GM18508 (cell line): ENCODE measurements around the gene CELF2.

Experiments used
- ATAC-seq: cut with Tn5 transposase; IDR thresholded peaks from one replicate; pipeline ENCODE4 v1.9.1; 2021; ENCODE audit warnings: moderate number of reproducible peaks; ENCODE audit not compliant: insufficient read depth, unreplicated experiment

CELF2 gene

DNA sequence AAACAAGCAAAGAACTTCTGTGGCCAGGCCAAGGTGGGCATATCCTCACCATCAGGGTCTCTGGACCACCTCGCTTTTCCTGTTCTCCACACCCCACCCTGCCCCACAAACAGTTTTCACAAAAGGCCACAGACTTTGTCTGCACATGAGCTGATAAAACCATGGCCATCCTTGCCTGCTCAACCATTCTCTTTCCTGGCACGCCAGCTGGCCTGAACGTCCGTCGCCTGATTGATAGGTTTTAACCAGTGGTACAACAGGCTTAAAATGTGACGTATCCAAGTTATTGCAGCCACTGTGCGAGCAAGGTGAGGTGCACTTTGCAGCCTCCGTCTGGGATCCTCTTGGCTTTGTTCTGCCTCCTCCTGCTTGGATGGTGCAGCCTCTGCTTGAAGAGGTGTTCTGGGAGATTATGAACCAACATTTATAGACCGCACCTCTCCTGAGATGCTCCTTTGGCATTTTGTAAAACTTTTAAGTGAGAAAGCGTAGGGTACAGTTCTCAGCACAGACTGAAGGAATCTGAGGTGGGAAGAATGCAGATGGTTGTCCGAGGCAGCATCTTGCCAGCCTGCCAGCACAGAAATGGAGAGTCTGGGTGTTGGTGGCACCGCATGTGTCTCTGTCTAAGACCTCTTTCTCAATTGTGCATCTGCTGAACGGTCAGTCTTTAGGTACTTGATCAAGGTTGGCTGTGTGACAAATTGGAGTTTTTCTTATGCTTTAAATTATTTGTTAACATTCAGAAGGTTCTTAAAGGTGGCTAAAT, 288.3 kb downstream of the CELF2 start:
- no peak for ATAC-seq

DNA sequence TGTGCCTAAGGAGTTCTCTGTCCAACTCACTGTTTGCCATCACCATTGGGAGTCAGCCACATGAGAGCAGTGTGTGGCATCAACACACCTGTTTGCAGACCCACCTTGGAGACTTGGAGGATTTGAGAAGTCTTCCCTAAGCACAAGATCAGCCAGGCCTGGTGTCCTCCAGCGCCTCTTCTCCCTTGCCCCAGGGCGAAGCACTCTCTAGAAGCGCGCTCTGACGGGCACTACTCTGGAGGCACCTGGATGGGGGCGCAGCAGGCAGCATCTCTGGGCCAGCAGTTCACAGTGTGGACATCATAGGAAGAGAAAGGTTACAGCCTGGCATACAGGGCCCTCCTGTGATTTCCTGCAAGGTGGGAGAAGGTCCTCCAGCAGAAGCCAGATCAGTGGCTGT, 289.3 kb downstream of the CELF2 start:
- no peak for ATAC-seq

DNA sequence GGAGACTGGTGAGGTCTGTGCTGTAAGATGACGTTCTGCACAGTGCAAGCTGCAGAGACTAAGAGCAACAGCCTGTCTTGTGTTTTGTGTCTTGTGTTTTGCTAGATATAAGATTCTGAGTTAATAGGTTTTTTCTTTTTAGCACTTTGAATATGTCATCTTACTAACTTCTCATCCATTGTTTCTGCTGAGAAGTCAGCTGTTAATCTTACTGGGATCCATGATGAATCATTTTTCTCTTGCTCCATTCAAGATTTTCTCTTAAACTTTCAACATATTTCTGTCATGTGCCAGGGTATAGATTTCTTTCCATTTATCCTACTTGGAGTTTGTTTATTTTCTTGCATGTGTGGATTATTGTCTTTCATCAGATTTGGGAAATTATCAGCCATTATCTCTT, 290.3 kb downstream of the CELF2 start:
- ATAC-seq = no peak

DNA sequence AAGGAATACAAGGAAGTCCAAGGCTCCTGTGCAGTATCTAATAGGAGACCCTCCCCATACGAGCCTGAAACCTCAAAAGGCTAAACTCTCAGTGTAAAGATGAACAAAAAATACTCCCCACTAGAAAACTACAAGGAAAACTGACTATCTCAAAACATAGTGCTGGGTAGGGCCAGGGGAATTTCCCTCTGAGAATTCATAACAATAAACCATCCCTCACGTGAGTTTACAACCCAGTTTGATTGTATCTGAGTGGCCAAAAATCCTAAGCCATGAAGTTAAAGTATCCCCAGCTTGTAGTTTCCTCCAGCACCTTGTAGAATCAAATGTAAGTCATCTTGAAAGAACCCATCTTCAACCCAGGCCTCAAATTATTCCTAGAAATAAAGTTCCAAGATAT, 293.4 kb downstream of the CELF2 start:
- ATAC-seq = no peak

DNA sequence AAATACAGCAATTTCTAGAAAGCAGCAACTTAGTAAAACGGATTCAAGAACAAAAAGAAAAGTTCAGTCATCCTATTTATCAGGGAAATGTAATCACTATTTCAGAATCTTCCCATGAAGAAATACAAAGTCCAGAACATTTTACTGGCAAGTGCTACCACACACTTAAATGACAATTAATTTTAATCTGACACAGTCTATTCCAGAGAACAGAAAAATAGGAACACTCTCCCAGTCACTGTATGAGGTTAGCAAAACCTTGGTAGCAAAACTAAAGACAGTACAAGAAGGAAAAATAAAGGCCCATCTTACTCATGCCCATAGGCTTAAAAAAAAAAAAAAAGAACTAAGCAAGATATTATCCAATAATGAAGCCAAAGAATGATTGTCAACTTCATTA, 295.8 kb downstream of the CELF2 start:
- no peak for ATAC-seq

DNA sequence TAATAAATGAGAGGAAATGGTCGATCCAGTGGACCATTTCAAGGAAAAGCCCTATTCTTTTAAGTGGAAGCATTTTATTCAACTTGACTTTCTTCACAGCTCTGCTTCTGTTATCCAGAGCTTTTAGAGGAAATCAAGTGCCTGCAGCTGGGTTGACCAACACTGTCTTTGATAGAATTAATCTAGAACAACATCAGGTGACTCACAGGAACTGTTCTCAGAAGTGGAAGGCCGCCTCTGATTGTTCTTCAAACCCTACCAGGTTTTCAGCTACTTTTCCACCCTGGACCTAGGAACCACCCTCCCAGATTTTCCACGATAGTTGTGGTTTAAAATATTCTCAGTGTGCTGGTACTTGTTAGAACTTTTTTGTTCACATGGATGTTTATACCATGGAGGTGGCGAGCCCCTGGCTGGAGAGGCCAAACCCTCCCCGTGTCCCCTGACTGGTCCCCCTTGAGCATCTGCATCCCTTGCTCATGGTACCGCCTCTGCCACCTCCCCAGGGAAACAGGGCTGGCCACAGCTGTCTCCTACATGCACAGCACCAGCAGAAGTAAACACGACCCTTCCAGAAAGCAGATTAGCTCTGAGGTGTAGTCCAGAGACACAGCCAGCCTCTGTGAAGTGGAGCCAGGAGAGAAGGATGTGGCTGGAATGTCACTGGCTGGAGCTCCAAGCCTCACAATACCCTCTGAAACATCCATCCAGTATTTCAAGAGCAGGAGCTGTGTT, 300.4 kb downstream of the CELF2 start:
- no peak for ATAC-seq

DNA sequence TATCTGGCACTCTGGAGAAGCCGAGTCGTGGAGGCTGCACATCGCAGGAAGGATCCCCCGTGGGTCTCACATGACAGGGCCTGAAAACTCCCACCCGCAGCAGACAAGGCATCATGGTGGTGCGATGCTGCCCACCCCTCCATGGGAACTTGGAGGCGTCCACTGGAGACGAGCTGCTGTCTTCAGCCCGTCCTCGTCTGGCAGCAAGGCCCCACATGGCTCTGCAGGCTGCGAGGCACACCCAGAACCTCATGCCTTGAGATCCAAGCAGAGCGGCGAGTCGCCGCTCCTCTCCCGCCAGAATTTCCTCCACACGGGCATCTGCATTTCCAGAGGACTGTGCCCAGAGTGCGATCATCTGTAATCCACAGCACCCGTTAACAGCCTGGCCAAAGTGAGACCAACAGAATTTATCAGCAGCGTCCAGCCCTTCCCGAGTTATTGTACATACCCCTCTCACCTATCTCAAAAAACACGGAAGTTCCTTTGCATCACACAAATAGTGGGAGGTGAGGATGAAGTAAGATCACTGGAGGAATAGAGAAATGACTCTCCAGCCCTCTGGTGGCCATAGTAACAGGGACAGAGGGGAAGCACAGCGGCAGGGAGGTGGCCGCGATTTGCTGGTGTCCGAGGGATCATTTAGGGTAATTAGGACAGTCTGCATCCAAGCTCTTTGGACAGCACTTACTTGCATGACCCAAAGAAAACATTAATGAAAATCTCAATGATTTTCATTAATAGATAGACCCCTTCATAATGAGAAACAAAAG, 301.3 kb downstream of the CELF2 start:
- no peak for ATAC-seq

DNA sequence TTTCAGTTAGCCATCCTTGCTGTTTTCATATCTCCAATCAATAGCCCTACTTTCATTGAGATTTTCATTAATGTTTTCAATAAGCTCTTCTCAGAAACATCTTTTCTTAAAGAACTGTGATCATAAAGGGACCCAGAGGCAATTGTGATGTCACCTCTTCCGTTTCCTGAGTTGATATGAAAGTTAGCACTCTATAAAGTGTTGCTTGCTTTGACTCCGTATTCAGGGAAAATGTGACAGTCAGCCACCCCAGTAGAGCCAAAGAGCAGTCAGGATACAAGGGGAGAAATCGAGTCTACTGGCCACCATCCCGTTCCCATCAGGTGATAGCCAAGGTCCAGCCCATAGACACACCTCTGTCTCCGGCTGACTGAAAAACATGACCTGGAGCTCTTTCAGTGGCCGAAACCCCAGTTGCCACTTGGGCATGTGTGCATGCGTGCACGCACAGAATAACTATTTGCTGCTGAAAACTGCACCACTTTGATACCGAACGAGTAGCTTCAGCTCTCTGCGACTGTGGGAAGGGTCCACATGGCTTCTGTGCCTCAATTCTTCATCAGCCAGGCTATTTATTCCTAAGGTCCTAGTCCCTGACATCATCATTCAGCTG, 302.4 kb downstream of the CELF2 start:
- no peak for ATAC-seq

DNA sequence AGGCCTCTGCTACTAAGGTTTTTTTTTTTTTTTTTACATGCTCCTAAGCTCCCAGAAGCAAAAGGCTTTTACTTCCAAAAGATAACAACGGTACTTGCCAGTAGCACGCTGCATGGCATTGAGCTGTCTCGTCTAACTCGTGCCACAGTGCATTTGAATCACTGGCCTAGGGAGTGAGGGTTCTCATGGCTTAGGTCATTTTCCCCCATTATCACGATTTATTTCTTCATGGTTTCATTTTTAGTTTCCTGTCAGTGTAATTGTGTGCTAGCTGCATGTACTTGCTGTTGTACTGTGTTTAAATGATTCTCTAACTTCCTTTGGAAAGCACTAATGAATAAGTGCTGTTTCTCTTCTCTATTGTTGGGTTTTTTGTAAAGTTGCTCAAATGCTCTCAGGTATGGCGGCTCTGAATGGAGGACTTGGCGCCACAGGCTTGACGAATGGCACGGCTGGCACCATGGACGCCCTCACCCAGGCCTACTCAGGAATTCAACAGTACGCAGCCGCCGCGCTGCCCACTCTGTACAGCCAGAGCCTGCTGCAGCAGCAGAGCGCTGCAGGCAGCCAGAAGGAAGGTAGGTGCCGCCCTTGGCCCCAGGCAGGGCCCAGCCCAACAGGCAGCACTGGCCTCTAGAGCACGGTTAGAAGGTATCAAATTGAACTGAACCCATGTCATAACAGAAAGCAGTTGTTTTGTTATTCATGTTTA, 303.3 kb downstream of the CELF2 start:
- ATAC-seq = no peak

DNA sequence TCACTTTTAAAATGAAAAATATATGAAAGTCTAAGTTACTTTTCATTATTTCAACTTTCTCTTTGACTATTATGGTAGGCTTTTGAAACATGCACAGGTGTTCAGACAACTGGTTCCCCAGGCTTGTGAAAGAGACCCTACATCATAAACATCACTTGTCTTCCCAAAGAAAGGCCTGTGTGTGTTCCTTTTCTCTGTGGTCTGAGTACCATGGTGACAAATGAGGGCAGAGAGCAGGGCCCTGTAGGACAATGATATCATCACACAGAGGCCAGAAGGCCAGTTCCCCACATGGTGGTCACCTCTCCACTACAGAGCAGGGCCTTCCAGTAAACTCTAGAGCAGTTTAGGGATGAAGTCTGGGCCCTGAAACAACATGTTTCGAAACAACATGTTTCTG, 305.0 kb downstream of the CELF2 start:
- no peak for ATAC-seq

DNA sequence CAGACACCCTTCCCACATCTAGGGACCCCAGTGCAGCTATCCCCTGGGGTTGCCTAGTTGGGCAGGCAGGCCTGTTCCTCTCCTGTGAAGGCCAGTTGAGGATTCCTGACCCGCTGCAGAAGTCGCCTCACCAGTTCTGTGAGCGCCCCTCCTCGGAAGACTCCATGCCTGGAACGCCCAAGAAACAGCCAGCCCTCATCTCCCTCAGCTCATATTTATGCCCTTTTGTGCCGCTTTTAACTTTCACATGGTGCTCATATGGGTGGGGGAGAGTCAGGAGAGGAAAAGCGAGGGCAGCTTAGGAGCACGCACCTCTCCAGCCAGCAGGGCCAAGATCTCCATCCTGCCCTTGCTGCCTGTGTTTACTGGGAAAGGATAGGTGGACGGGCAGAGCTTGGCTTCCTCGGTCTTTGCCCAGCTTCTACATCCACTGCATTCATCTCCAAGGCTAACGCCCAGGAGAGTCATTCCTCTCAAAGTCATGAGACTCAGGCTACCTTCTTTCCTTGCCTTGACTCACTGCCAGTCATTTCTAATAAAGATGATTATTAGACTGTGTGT, 307.2 kb downstream of the CELF2 start:
- ATAC-seq = no peak

DNA sequence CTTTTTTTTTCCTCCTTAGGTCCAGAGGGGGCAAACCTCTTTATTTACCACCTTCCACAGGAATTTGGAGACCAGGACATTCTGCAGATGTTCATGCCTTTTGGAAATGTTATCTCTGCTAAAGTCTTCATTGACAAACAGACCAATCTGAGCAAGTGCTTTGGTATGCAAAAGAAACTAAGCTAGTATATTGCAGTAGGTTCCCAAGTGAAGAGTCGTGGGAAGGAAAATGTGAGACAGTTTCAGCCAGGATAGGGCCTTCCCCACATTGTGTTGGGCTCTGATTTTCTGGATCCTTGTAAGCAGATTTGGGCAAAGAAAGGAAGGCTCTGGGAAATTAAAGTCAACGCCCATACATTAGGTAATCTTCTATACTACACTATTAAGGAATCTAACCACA, 308.1 kb downstream of the CELF2 start:
- ATAC-seq = no peak

DNA sequence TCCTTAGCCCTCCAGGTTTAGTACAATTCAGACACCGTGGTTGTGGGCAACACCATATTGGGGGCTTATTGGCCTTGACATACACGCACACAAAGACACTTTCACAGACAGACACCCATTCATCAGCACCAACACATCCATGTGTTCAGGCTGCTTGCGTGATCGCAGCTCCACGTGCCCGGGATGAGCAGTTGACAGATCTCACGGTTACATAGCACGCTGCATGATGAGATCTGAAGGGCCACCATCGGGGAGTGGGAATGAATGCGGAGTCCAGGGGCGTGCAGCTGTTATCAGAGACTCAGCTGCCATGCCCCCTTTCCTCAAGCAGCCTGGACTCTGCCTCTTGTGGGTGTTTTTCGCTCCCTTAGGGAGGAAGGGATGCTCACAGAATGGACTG, 308.6 kb downstream of the CELF2 start:
- no peak for ATAC-seq

DNA sequence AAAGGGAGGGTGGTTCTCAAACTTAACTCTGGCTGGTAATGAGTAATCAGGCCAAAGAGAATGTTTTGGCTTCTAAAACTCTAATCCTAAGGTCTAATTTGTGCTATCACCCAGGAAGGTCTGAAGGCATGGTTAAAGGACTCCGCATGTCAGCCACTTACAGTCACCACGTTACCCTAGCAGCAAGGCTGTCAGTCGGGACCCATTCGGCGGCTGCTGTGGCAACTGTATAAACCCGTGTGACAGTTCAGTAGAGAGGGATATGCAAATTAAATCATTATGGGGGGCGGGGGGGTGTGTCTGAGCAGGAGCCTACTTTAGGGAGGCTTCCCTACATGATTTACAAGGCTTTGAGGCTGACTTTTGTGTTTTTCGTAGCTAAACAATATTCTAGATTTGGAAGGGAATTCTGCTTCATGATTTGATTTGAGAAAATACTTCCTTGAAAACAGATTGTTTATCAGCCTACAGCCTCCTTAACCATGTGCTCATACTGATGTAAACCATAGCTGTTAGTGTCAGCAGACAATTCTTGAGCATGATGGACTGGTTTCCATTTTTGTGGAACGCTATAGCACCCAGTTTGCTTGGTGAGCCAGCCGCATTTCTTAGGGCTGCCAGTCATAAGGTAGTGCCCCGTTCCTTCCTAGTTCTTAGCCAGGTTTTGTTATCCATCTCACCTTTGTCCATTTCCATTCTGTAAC, 309.4 kb downstream of the CELF2 start:
- no peak for ATAC-seq

DNA sequence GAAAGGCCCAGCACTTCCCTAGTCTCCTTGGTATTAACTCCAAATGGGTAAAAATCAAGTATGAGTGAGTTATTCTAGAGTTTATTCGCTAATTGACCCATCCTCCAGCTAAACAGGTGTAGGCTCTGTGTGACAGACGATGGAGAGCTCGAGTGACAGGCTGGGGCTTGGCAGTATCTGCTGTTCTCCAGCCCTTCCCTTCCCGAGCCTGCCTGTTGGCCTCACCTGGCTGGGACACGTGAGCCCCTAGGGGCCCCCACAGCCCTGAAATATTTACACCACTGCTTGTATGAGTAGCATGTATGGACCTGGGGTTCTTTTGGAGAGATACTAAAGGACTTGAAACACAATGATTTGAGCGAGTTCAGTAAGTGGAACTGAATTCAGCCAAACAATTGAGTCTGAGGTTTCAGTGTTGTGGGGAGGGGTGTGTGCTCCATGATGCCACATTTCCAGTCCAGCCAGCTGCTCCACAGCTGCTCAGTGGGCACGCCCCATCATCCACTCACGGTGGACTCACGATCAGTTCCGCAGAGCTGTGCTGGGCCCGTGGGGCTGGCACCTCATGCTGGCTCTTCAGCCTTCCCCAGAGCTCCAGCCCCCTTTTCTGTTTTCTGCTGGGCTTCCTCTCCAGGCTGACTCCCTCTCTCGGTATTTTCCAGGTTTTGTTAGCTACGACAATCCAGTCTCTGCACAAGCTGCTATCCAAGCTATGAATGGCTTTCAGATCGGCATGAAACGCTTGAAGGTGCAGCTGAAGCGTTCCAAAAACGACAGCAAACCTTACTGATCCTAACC, 310.8 kb downstream of the CELF2 start:
- ATAC-seq = no peak

DNA sequence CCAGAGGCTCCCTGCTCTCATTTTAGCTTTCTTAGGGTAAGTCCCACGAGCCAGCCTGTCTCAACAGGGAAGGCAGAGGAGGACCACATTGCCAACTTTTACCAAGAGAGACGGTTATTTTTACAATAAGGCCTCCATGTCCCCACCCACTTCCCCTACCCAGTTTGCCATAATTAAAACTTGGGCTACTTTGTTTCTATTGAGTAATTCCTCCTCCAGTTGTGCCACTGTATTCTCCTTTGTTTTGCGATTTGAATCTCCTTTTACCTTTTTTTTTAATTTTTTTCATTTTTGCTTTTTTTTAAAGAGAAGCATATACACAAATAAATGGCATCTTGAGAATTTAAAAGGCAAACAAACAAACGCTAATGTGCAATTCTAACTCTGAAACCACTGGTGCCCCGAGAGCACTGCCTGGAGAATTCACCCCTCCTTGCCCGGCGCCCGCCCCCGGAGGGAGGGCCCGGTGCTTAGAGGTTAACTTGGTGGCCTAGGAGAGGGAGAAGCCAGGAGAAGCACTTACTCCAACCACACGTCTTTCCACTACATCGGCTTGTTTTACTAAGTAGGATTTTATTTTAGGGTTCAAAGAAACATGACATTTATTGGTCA, 311.5 kb downstream of the CELF2 start:
- no peak for ATAC-seq

DNA sequence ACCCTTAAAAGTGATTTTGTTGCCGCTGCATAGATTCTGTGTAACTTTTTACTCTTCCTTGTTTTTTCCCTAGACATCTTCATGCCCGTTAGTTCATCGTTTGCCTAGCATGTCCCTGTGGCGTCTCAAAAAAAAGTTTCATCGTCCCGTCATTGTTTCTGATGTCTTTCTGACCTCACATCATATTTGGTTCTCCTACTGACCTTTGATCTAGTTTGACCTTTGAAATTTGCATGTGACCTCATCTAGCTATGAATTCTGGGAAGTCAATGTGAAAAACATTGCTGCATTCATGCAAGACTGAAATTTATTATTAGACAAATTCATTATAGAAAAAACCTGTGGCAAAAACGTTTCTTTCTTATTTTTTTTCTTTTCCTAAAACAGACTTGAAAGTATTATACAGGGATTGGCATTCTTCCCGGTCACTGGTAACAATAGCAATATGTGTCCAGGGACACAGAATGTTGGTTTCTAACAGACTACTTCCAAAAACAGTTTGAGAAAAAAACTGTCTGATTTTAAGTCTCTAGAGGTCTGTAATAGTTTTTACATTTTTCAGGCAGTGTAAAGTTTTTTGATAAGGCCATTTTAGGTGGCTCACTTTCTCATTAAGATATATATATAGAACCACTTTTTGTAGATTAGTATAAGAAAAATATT, 312.8 kb downstream of the CELF2 start:
- no peak for ATAC-seq
